SH-SY5Y (cell line): Measurements from ENCODE around the gene FNDC3A.

Experiments used
- GATA2 ChIP-seq: IDR thresholded peaks from 2 replicates; pipeline ENCODE4 v1.6.1; 2011; ENCODE audit warnings: mild to moderate bottlenecking, low read depth, low read length
- GATA3 ChIP-seq: IDR thresholded peaks from 2 replicates; pipeline ENCODE4 v1.6.1; 2011; ENCODE audit warnings: low read depth, mild to moderate bottlenecking, low read length, moderate library complexity

- TF ChIP-seq GATA2, result no peak
- TF ChIP-seq GATA3, result no peak
These were observed 7.6 kb downstream of the FNDC3A start for GRCh38 chr13:48983331-48983730.
